HG03571 (cell line): ENCODE data around the gene EPHA2.
"Not testable (repeated sequence)": the region's sequence is repeated elsewhere in the genome, so short reads cannot be mapped to it uniquely, and the experiment has no call there.

Source experiments
- ATAC-seq: cut with Tn5 transposase; IDR thresholded peaks from one replicate; pipeline ENCODE4 v1.9.1; 2021; ENCODE audit not compliant: unreplicated experiment

Gene EPHA2

DNA sequence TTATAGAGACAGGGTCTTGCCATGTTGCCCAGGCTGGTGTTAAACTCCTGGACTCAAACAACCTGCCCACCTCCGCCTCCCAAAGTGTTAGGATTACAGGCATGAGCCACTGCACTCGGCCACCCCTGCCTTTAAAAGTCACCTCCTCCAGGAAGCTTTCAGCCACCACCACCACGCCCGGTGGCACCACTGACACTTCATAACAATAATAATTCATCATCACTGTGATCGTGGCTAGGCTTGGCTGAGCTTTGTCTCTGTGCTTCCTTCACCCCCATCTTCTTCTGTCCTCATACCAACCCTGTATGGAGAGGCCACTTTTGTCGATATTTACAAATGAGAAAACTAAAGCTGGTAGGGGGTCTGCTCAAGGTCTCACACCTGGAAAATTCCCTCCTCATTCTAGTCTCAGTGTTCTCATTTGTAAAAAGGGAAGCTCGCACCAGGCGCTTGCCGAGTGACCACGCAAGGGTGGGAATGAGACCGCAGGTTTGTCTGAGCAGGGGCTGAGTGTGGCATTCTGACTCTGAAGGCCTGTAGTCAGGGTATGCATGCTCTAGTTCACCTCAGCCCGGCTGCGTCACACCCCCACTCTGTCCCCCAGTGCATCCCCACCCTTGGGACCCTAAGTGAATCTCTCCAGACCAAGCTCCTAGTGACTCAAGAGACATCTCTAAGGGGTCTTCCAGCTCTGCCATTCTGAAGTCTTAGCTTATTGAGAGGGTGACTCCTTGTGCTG lies 12.9 kb upstream of the EPHA2 start:
- no peak for ATAC-seq

DNA sequence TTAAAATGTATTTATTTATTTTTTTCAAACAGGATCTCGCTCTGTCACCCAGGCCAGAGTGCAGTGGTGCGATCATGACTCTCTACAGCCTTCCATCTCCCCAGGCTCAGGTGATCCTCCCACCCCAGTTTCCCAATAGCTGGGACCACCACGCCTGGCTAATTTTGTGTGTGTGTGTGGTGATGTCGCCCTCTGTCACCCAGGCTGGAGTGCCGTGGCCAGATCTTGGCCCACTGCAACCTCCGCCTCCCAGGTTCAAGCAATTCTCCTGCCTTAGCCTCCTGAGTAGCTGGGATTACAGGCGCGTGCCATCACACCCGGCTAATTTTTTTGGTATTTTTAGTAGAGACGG lies 12.3 kb upstream of the EPHA2 start:
- ATAC-seq, result not testable (repeated sequence)

DNA sequence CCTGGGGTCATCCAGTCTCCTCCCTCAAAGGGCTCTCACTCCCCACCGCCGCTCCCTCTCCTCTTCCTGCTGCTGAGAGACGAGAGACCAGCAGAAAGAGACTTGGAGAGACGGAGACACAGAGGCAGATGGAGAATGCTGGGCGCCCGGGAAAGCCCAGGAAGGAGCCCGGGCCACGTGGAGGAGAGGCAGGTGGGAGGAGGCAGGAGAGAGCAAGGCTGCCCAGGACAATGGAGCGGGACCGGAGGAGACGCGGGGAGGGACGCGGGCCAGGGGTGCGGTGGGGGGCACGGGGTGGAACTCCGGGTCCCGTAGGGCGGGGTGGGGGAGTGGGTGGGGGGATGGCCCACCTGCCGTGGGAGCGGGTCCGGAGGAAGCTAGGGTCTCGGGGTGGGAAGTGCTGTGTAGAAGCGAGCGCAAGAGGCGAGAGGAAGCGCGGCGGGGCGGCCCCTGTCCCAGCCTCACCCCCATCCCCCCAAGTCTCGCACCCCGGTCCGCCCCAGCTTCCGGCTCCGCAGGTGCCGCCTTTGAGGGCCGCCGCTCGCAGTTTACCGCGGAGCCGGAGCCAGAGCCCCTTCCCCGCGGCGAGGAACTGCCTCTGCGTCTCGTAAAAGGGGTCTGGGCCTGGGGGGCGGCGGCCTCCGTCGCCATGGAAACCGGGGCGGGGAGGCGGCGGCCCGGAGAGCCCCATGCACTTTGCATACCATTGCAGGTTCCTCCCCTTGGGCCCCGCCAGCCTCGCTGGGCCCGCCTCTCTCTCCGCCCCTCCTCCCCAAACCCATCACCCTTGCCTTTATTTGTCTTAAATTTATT lies 11.7 kb upstream of the EPHA2 start:
- no peak for ATAC-seq

DNA sequence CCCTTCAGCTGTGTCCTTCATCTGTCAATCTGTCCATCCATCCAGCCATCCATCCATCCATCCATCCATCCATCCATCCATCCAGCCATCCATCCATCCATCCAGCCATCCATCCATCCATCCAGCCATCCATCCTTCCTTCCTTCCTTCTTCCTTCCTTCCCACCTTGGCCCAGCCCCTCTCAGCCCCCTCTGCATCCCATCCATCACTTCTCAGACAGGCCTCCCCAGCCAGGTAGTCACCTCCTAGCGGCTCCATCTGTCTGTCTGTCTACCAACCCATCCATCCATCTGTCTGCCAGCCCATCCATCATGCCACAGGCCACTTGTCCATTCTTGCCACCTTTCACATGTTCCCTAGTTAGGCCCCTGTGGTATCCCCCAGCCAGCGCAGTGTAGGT lies 10.2 kb upstream of the EPHA2 start:
- no peak for ATAC-seq

DNA sequence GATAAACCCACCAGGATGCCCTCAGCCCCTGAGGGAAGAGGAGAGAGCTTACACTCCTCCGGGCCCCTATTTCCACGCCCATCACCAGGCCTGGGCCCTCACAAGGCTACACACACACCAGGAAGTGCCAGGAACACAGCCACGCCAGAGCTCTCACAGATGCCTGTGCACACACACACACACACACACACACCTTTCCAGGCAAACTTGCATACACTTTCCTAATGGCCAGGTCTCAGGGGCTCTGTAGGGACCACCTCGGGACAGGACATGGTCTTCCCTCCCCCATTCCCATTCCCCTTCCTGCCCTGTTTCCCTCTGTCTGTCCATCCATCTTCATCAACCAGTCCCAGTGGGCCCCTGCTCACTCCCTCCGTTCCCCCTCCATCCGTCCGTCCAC lies 9.7 kb upstream of the EPHA2 start:
- ATAC-seq, result no peak

DNA sequence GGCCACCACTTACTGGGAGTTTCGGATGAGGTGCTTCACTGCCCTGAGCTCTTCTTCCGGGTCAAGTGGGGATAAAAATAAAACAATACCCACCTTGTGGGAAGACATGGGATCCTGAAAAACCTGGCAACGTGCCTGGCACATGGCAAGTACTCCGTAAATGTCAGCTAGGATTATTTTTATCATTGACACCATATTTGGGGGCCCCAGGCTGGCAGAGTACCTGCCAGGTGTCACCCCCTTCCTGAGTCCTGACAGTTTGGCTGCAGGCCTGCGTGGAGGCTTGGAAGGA lies 9.2 kb upstream of the EPHA2 start:
- no peak for ATAC-seq

DNA sequence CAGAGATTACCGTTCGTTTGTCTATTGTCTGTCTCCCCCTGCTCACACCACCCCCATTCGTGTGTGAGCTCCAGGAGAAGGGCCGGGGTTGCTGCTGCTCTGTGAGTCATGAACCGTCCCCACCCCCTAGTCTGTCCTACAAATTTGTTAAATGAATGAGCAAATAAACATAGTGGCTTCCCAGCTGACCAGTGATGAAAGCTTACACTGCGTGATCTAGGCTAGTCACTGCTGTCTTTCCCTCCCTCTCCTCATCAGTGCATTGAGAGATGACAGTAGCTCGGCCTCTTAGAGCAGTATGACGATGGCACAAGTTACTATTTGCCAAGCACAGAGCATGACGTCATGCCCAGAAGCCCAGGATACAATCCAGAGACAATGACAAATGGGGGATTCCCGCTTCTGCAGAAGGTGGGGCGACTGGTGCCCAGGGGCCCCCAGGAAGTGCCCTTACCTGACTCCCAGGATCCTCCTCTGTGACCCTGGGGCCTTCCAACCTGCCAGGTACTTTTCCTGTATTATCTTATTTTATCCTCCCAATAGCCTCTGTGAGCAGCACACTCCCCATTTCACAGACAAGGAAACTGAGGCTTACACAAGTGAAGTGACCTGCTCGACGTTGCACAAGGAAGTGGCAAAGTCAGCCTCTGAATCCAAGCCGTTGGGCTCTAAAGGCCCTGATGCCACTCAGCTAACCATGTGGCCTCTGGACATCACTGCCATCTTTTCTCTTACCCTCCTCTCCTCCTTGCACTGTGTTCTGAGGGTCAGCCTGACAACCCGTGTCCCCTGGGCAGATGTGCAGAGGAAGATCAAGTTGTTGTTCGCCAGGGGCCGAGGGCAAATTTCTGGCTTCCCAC lies 8.6 kb upstream of the EPHA2 start:
- no peak for ATAC-seq

DNA sequence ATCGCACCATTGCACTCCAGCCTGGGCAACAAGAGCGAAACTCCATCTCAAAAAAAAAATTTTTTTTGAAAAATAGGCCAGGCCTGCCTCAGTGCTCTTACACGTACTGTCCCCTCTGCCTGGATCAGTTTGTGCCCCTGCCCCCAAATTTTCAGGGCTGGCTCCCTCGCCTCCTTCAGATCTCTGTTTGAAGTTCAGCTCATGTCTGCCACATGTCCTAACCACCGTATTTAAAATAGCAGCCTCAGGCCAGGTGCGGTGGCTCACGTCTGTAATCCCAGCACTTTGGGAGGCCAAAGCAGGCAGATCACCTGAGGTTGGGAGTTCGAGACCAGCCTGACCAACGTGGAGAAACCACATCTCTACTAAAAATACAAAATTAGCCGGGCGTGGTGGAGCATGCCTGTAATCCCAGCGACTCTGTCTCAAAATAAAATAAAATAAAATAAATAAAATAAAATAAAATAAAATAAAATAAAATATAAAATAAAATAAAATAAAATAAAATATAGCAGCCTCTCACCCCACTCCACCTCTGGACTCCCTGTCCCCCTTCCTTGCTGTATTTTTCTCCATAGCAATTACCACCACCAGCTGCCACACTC lies 7.8 kb upstream of the EPHA2 start:
- not testable (repeated sequence) for ATAC-seq

DNA sequence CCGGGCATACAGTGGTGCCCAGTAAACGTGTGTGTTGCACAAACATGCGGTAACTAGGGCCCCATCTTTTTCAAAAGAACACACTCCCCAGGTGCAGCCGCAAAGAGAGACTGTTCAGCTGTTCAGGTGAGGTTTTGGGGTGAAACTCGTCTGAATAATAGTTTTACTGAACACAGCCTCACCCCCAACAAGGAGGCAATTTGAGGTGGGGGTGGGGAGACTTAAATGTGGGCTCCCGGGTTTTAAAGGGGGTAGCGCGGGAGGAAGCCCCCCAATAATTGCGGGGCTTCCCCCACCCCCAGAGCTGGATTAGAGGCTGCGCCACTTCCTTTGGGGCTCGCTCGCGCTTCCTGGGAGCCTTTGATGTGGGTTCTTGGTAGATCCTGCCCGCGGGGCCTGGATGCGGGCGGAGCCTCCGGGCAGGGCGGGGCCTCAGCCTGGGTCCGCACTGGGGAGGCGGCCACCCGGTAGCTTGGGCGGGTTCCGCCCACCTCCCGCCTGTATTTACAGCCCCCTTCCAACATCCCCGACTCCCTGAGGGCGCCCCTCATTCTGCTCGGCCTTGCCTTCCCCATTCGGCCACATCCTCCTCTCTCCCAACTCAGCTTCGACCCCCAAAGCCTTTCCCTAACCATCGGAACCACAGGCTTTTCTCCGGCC lies 6.4 kb upstream of the EPHA2 start:
- no peak for ATAC-seq

DNA sequence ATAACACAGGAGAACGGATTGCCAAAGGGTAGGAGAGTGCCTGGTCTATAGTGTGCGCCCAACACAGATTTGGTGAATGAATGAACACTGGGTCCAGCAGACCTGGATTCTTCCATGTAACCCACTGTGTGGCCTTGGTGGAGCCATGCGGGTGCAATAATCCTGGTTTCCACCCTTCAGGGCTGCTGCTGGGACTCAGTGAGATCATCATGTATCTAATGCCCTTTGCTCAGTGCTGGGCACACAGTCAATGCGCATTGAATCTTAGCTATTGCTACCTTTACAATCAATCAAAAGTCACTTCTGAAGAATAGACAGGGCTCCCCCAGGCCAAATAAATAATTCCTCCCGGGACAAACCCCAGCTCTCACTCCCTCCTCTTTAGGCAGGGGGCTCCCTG lies 5.8 kb upstream of the EPHA2 start:
- ATAC-seq, result no peak

DNA sequence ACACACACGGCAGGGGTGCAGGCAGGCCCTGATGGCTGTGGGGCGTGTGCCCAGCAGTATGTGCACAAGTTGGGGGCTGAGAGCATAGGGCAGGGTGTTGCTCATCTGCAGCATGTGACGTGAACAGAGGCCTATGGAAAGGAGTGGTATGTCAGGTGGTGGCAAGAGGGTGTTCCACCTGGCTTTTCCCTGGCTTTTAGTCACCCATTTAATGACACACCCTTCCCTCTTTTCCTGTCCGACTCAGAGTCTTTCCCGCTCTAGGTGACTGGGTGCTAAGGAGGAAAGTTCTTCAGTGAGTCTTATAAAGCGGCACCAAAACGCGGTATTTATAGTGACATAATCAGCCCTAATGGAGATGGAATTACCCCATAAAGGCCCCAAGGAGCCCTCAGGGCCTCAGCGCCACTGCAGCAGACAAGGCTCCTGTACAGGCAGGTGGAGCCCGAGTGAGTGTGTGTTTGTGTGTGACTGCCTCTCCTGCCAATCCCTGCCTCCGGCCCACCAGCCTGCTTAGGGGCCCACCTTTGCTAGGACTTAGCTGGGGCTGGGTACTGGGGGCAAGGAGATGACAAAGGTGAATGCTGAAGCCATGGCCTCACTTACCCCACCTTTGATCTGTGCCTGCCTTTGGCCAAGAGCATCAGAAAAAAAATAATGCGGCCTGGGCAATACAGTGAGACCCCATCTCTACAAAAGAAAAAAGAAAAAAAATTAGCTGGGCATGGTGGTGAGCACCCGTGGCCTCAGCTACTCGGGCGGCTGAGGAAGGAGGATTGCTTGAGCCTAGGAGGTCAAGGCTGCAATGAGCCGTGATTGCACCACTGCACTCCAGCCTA lies 3.3 kb upstream of the EPHA2 start:
- ATAC-seq, result no peak

DNA sequence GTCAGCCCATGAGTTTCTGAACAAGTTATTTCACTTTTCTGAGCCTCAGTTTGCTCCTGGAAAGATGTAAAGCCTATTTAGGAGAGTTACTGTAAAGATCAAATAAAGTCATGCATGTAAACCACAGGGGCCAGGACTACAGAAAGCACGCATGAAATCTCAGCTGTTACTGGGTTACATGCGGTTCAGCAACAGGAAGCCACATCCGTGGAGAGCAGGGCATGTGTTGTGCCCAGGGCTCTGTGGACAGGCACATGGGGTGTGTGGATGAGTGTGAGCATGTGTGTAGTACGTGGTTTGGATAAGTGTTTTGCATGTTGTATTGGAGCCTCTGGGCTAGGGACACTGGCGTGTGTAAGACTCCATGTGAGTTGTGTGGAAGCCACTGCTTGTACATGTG lies 2.2 kb upstream of the EPHA2 start:
- no peak for ATAC-seq

DNA sequence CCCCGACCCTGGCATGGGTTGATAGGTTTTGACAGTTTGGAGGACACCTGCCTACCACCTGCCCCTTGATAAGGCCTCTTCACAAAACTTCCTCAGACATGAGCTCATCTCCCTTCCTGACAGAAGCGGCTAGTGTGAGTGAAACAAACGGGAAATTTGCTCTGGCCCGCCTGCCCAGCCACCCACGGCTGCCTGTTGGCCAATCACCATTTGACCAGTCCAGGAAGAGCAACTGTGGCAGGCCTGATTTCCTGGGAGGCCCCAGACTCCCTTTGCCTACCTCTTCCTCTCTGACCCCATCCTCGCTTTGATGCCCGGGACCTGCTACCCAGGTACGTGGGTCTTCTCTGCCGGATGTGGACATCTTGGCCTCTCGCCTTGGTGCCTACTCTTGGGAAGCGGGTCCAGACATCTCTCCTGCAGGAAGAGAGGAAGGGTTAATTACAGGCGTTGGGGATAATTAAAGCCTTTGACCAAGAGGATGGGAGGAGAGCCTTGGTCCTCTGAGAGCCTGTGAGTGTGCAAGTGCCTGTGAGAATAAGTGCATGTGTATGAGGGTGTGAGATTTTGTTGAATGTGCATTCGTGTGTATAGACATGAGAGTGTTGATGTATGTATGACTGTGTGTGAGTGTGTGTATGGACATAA lies 1.1 kb upstream of the EPHA2 start:
- no peak for ATAC-seq

DNA sequence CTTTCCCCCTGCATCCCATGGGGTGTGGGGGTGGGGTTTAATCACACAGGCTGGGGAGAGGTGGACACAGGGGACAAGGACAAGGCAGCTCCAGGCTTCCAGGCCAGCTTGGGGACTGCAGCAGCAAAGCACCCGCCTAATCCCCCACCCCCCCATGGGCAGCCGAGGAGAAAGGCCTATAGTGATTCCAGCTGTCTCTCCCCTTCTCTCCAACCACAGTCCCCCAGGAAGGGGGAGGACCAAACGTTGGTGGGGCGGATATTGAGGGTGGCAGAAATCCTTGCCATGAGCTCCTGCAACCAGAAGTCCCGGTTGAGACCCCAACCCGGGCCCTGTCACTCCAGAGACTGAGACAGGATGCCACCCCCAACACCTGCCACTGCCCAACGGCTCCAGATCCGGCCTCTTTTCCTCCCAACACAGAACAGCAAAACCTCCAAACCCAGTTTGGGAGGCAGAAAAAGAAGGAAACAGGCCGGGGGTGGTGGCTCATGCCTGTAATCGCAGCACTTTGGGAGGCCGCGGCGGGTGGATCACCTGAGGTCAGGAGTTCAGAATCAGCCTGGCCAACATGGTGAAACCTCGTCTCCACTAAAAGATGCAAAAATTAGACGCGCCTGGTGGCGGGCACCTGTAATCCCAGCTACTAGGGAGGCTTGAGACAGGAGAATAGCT lies 1.7 kb downstream of the EPHA2 start:
- ATAC-seq, result no peak

DNA sequence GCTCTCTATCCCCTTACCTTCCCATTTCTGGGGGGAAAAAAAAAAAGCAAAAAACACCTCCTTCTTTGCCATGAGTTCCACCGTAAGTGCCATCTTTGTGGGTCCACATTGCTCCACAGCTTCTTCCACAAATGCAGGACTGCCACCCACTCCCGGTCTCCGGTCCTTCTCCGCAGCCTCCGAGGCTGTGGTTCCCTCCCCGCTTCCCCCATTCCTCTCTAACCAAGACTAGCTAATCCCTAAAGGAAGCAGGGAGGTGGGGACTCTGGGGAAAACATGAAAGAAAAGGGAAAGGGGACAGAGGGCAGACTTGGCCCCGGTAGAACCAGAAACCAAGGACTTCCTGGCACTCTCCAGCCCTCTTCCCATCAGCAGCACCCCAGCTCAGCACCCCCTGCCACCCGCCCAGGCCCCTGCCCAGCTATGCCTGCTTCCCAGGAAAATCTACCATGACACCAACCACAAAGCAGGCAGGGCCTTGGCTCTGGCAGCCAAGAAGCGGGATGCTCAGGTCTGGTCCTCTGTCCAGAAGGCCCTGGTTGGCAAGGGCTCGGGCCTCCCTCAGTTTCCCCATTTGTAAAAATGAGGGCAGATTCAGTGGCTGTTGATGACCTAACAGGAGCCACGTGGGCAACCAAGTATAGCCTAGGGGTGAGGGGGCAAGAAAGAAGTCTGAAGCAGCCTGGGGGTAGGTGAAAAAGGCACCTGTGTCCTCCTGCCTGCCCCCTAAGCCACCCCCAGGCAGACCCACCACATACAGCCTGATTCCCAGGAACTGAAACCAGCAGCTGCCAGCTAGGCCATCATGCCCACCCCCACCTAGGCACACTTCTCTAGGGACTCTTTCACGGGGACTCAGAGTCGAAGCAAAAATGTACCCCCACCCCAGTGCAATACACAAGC lies 2.5 kb downstream of the EPHA2 start:
- ATAC-seq, result no peak

DNA sequence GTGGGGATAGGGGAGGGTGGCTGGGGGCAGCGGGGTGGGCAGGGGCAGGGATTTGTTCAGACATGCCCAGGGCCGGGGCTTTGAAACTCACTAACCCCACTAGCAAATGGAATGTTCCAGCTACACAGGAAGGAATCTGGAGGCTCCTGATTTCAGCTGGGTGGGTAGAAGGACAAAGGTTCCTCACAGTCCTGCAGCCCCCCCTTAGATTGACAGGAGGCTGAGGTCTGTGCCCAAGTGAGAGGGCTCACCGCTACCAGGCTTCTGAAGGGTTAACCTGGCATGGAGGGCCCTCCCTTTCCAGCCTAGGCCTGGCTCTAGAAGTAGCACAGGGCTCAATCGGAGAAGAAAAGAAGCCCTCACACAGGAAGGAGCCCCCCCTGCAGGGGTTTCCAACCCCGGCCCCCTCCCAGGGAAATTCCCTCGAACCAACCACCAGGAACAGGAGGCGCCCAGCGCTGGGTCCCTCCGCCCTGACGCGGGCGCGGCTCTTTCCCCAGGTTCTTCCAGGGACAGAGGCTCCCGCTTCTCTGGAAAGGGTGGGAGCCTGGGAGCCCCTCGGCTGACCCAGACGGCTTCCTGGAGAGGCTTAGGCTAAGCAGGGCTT lies 3.3 kb downstream of the EPHA2 start:
- ATAC-seq, result no peak

DNA sequence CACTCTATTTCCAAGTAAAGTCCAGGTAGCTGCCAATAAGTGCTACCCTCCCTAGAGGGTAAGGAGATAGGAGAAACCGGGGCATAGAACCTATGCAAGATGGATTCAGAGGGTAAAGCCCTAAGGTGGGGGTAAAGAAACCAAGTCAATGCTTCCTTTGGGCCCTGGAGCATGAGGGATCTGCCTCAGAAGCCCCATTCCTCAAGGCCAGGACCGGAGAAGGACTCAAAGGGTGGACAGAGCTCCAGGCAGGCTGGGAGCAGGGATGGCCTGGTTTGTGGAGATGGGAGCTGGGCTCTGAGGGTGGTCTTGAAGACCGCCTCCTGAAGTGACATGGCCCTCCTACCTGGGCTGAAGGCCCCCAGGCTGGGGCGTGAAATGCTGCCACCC lies 3.9 kb downstream of the EPHA2 start:
- ATAC-seq, result no peak
